ENCODE results near the gene C14orf132. TPM values are rescaled to one million over a fixed set of nuclear protein-coding genes. Genes with fewer than 3 reads are reported as not detected.
A peak's percentile ranks its signal among the peaks of the same experiment; 100 is the strongest.

Gene C14orf132
- total and polyA plus RNA-seq, 8 donors, result 4.6 to 22.8 (median 11.6) TPM

GRCh38 chr14:96131836-96132235, 92.7 kb downstream of the C14orf132 start:
- Histone ChIP-seq H3K36me3 (no peaks in the 10 kb centered on the region), H3K4me1 (peaks cover 0 to 31% (median 9%) of the 10 kb centered on the region in 4 donors), H3K4me3 (no peak overlapping the region), H3K27ac (no peak overlapping the region), H3K27me3 (no peaks in the 10 kb centered on the region), H3K9me3 (no peaks in the 10 kb centered on the region)
- DNase-seq, result no peak
- TF ChIP-seq POLR2AphosphoS5 (IDR thresholded peaks at IDR 0.05) (no peak), CTCF (IDR thresholded peaks at IDR 0.05) (no peak), POLR2A (IDR thresholded peaks at IDR 0.05) (no peak), EP300 (IDR thresholded peaks at IDR 0.05) (no peak)
- WGBS, 5 donors, result 58 to 81% (median 72%) methylated on average over 3 to 4 of the region's 4 CpGs
- intact Hi-C loops (cut with DNase I; ENCODE audit: low total_unique reads), result no loop called here

GRCh38 chr14:96134508-96134907, 95.3 kb downstream of the C14orf132 start:
- no peaks in the 10 kb centered on the region for H3K27me3 ChIP-seq
- no peak overlapping the region for H3K4me3 ChIP-seq
- H3K27ac ChIP-seq, result peak overlapping the region in 4 of 5 donors; percentile 3 to 75 (median 60)
- intact Hi-C loops (cut with DNase I; ENCODE audit: low total_unique reads), result no loop called here
- TF ChIP-seq POLR2AphosphoS5 (IDR thresholded peaks at IDR 0.05), result no peak
- no peak for TF ChIP-seq EP300 (IDR thresholded peaks at IDR 0.05)
- TF ChIP-seq CTCF (IDR thresholded peaks at IDR 0.05), result no peak
- TF ChIP-seq POLR2A (IDR thresholded peaks at IDR 0.05), result no peak
- peaks cover 0 to 27% (median 9%) of the 10 kb centered on the region in 4 donors for H3K4me1 ChIP-seq
- 78 to 93% (median 89%) methylated on average over 6 of the region's 6 CpGs for WGBS, 5 donors
- no peaks in the 10 kb centered on the region for H3K36me3 ChIP-seq
- no peak for DNase-seq
- H3K9me3 ChIP-seq, result peaks cover 0 to 18% (median 11%) of the 10 kb centered on the region in 4 donors

- WGBS, 5 donors, result 22 to 52% (median 26%) methylated on average over 8 of the region's 8 CpGs
- H3K27me3 ChIP-seq, result no peaks in the 10 kb centered on the region
- peak; percentile 53 to 56 for DNase-seq
- H3K4me3 ChIP-seq, result no peak overlapping the region
- H3K36me3 ChIP-seq, result no peaks in the 10 kb centered on the region
- H3K9me3 ChIP-seq, result peaks cover 0 to 18% (median 11%) of the 10 kb centered on the region in 4 donors
- TF ChIP-seq EP300 (IDR thresholded peaks at IDR 0.05), result no peak
- TF ChIP-seq POLR2AphosphoS5 (IDR thresholded peaks at IDR 0.05), result peak in 2 of 3 donors; percentile 45 to 77
- no peak for TF ChIP-seq POLR2A (IDR thresholded peaks at IDR 0.05)
- peak overlapping the region in 4 of 5 donors; percentile 39 to 75 (median 60) for H3K27ac ChIP-seq
- intact Hi-C loops (cut with DNase I; ENCODE audit: low total_unique reads), result no loop called here
- peaks cover 0 to 27% (median 9%) of the 10 kb centered on the region in 4 donors for H3K4me1 ChIP-seq
These were observed 96.1 kb downstream of the C14orf132 start for GRCh38 chr14:96135285-96135684.

GRCh38 chr14:96136371-96137005, 97.3 kb downstream of the C14orf132 start:
- peak in 1 of 2 donors; percentile 45 for DNase-seq
- no peak overlapping the region for H3K4me3 ChIP-seq
- peaks cover 0 to 18% (median 11%) of the 10 kb centered on the region in 4 donors for H3K9me3 ChIP-seq
- TF ChIP-seq EP300 (IDR thresholded peaks at IDR 0.05) (no peak), POLR2AphosphoS5 (IDR thresholded peaks at IDR 0.05) (no peak), POLR2A (IDR thresholded peaks at IDR 0.05) (no peak), CTCF (IDR thresholded peaks at IDR 0.05) (no peak)
- H3K4me1 ChIP-seq, result peaks cover 0 to 27% (median 9%) of the 10 kb centered on the region in 4 donors
- no peaks in the 10 kb centered on the region for H3K36me3 ChIP-seq
- intact Hi-C loops (cut with DNase I; ENCODE audit: low total_unique reads), result no loop called here
- WGBS, 5 donors, result 14 to 41% (median 37%) methylated on average over 4 of the region's 4 CpGs
- no peaks in the 10 kb centered on the region for H3K27me3 ChIP-seq
- peak overlapping the region in 3 of 5 donors; percentile 53 to 75 (median 66) for H3K27ac ChIP-seq

- DNase-seq, result no peak
- H3K9me3 ChIP-seq, result peaks cover 0 to 18% (median 11%) of the 10 kb centered on the region in 4 donors
- H3K27me3 ChIP-seq, result no peaks in the 10 kb centered on the region
- 67 to 100% (median 100%) methylated on average over 1 of the region's 1 CpG for WGBS, 5 donors
- H3K4me3 ChIP-seq, result no peak overlapping the region
- H3K4me1 ChIP-seq, result peaks cover 0 to 27% (median 9%) of the 10 kb centered on the region in 4 donors
- no peak overlapping the region for H3K27ac ChIP-seq
- no peak for TF ChIP-seq POLR2A (IDR thresholded peaks at IDR 0.05)
- TF ChIP-seq POLR2AphosphoS5 (IDR thresholded peaks at IDR 0.05), result no peak
- TF ChIP-seq CTCF (IDR thresholded peaks at IDR 0.05), result no peak
- no peak for TF ChIP-seq EP300 (IDR thresholded peaks at IDR 0.05)
- H3K36me3 ChIP-seq, result no peaks in the 10 kb centered on the region
- intact Hi-C loops (cut with DNase I; ENCODE audit: low total_unique reads), result no loop called here
These were observed 99.1 kb downstream of the C14orf132 start for GRCh38 chr14:96138241-96138640.
